HG03108 (cell line): ENCODE measurements around the gene PDE3B.
"Not testable (repeated sequence)": the region's sequence is repeated elsewhere in the genome, so short reads cannot be mapped to it uniquely, and the experiment has no call there.

Experiments used
- ATAC-seq: cut with Tn5 transposase; IDR thresholded peaks from one replicate; pipeline ENCODE4 v1.9.1; 2021; ENCODE audit warnings: moderate library complexity; ENCODE audit not compliant: unreplicated experiment

PDE3B gene

GRCh38 chr11:14641801-14642200 lies 1.8 kb upstream of the PDE3B start:
- ATAC-seq: no peak

DNA sequence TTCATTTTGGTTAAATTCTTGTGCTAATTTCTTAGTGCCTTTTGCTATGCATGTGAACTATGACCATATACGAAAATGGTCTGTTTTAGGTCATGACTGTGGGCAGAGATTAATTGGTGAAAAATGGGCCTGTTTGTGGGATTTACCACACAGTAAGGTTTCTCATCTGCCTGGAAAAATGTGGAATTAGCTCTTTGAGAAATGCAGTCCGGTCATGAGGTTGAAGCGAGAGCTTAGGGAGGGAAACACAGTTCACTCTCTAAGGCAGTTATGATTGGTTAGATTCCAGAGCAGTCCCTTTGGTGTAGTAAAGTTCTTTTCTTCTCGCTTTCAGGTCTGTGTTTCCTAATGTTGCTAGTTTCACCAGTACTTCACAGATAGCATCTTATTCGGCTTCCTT lies 1.2 kb upstream of the PDE3B start:
- no peak for ATAC-seq

DNA sequence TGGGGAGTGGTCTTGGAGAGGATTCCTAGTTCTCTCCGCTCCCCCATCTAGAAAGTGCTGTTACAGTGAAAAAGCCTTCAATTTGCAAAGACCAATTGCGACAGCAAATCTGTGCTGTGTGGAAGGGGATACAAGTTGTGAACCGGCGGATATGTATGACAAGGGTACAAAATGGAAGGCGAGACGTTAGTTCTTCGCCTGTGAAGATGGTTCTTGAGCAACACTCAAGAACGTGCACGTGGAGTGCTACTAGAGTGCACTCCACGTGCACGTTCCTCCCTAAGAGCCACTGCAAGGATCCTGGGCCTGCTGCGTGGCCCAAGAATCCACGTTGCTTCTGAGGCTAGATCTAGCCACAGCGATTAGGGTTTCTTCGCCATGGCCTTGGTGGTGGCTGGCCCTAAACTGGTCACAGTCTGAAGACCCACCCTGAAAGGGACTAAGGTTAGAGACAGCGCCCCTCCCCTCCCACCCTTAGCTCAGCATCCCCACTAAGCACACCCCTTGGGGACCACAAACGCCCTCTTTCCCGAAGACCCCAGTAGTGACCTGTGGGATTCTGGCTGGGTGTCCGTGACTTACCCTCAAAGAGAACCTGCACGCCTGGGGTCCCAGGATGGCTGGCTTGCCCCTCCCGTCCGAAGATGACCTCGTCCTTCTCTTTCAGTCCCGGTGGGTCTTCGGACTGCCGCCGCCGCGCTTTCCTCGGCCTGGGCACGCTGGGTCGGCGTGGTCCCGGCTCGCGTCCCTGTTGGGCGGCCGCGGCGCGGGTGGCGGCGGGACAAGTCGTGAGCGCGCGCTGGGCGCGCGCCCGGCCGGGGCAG lies 519 bp upstream of the PDE3B start:
- no peak for ATAC-seq

DNA sequence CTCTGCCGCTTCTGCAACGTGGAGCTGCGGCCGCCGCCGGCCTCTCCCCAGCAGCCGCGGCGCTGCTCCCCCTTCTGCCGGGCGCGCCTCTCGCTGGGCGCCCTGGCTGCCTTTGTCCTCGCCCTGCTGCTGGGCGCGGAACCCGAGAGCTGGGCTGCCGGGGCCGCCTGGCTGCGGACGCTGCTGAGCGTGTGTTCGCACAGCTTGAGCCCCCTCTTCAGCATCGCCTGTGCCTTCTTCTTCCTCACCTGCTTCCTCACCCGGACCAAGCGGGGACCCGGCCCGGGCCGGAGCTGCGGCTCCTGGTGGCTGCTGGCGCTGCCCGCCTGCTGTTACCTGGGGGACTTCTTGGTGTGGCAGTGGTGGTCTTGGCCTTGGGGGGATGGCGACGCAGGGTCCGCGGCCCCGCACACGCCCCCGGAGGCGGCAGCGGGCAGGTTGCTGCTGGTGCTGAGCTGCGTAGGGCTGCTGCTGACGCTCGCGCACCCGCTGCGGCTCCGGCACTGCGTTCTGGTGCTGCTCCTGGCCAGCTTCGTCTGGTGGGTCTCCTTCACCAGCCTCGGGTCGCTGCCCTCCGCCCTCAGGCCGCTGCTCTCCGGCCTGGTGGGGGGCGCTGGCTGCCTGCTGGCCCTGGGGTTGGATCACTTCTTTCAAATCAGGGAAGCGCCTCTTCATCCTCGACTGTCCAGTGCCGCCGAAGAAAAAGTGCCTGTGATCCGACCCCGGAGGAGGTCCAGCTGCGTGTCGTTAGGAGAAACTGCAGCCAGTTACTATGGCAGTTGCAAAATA lies 816 bp downstream of the PDE3B start:
- ATAC-seq: peak; percentile 41

GRCh38 chr11:14645015-14645912 lies 1.7 kb downstream of the PDE3B start:
- ATAC-seq: no peak

- no peak for ATAC-seq
Observed at GRCh38 chr11:14645985-14646900, 2.6 kb downstream of the PDE3B start.

DNA sequence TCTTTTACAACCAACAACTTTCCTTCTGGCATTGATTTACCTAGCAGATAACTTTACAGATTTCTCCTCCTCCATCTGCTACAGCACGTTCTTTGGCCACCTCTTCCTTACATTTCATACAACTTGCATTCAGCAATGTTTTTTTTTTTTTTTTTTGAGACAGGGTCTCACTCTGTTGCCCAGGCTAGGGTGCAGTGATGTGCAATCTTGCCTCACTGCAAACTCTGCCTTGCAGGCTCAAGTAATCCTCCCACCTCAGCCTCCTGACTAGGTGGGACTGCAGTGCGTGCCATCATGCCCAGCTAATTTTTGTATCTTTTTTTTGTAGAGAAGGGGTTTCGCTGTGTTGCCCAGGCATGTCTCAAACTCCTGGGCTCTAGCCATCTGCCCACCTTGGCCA lies 6.5 kb downstream of the PDE3B start:
- ATAC-seq: no peak

DNA sequence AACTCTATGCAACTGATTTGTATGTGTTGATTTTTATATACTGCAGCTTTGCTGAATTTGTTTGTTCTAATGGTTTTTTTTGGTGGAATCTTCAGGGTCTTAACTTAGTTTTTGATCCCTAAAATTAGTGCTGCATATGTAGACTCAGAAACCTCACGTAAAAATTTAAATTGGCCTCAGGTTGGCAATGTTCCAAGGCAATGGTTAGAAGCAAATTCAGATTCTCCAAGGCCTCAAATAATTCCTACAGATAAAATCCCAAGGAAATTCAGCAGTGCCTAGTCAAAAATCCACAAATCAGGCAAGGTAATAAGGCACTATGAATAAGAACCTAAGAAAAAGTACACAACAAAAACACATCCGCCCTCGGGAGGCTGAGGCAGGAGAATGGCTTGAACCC lies 9.5 kb downstream of the PDE3B start:
- ATAC-seq: no peak

GRCh38 chr11:14655435-14655834 lies 11.8 kb downstream of the PDE3B start:
- no peak for ATAC-seq

DNA sequence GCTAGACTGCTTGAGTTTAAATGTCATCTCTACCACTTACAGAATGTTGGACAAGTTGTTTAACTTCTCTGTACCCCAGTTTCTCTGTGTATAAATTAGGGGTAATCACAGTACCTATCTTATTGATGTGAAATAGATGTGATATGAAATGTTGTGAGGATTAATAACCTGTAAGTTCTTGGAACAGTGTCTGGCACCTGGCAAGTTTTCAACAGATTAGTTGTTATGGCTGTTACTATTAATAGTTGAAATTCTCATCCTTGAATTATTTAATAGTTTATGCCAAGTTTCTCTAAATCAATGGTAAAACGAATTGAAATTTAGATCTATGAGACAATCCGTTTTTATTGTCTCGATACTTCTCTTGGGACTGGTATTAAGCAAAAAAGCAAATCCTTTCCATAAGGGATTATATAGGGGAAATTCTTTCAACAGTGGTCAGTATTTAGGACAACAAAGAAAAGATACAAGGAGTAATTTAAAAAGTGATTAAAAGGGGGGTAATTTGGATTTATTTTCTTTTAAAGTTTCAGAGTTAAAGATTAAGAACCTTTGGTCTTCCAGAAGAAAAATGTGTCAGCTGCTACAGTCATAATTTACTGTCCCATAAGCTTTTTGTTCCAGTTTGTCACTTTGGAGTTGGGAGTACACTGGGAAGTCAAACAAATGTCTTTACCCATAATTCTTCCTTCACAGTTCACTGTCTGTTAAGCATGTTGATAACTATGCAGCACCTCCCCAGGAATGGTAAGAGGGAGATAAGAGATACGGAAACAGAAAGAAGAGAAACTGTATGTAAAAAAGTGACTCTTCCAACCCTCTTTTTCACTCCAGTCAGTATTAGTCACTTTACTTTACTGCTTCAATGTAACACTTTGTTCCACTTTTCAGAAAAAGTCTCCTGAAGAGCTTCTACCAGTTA lies 13.2 kb downstream of the PDE3B start:
- no peak for ATAC-seq

DNA sequence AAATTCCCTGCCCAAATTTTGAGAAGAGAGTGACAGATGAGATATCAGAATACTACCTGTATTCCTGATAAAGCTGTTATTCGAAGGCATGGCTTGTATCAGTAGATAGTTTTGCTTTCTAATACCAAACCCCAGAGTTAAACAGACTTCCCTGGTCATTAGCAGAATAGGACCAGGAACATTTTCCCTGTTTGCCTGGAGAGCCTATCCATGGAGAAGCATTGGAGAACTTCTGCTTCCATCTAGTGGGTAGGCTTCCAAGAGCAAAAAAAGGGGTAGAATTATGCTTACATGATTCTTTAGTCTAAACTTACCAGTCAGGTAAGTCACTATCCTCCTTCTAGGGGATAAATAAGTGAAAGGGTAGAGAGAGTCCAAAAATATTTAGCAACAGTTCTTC lies 14.2 kb downstream of the PDE3B start:
- no peak for ATAC-seq

- ATAC-seq: not testable (repeated sequence)
Observed at GRCh38 chr11:14664926-14665325, 21.3 kb downstream of the PDE3B start.

DNA sequence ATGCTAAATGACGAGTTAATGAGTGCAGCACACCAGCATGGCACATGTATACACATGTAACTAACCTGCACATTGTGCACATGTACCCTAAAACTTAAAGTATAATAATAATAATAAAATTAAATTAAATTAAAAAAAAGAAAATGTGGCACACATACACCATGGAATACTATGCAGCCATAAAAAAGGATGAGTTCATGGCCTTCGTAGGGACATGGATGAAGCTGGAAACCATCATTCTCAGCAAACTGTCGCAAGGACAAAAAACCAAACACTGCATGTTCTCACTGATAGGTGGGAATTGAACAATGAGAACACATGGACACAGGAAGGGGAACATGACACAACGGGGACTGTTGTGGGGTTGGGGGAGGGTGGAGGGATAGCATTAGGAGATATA lies 23.7 kb downstream of the PDE3B start:
- ATAC-seq: not testable (repeated sequence)

GRCh38 chr11:14668731-14669301 lies 25.2 kb downstream of the PDE3B start:
- ATAC-seq: no peak

DNA sequence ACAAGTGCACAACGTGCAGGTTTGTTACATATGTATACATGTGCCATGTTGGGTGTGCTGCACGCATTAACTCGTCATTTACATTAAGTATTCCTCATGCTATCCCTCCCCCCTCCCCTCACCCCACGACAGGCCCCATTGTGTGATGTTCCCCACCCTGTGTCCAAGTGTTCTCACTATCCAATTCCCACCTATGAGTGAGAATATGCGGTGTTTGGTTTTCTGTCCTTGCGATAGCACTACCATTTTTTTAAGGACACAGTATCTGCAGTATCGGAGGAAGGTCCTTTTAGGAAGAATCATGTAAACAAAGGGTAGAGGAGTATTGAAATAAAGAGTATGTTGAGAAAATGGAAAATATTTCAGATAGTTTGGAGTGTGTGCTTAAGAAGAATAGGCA lies 25.9 kb downstream of the PDE3B start:
- ATAC-seq: no peak

GRCh38 chr11:14669958-14670357 lies 26.4 kb downstream of the PDE3B start:
- no peak for ATAC-seq

DNA sequence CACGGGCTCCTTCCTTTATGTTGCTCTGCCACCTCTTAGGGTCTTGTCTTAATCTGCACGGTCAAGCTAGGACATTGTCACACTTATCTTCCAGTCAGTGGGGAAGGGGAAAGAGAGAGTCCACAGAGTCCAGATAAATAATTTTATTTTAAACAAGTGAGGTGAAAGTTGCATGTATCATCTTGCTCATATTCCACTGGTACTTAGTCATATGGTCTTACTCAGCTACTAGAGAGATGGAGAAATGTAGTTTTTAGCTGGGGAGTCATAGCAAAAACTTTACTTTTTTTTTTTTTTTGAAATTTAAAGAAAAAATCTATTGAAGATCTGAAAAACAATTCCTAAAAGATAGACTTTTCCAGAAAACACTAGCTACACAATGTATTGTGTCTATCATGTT lies 29.0 kb downstream of the PDE3B start:
- no peak for ATAC-seq

DNA sequence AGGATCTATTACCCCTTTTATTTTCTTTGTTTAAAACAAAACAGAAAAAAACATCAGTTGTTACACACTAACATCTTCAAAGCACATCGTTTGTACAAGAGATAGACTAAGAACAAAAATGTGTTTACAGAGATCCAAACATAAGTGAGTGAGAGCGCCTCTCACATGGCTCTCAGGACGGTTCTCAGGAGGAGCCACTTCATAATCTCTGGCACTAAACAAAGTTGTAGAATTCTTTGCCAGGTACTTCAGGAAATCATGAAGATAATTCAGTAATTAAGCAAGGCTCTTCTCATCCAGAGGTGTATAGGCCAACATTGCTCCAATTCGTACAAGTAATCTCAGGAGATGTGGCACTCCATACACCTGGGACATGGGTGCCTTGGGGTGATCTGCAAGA lies 29.8 kb downstream of the PDE3B start:
- no peak for ATAC-seq
